SK-N-MC (cell line): Measurements from ENCODE around the gene ITPA.
"Not testable (repeated sequence)": the region's sequence is repeated elsewhere in the genome, so short reads cannot be mapped to it uniquely, and the experiment has no call there.

Experiments
- DNase-seq: peaks from one replicate; pipeline ENCODE4 v3.0.0-alpha.2; 2011; ENCODE audit warnings: low read depth, low spot score
- H3K27ac ChIP-seq: fragments of 200-600 bp; sonication (generic); 2 replicates; pipeline ENCODE4 v1.5.1; 2016; ENCODE audit warnings: mixed run types
- H3K36me3 ChIP-seq: fragments of 200-600 bp; sonication (generic); 2 replicates; pipeline ENCODE4 v1.6.1; 2017; ENCODE audit warnings: antibody characterized with exemption, low read length, mixed read lengths; ENCODE audit not compliant: insufficient read depth
- H3K4me3 ChIP-seq: fragments of 200-600 bp; sonication (generic); 2 replicates; pipeline ENCODE4 v1.5.1; 2016
- H3K9ac ChIP-seq: fragments of 200-600 bp; sonication (generic); 2 replicates; pipeline ENCODE4 v1.8.0; 2017; ENCODE audit warnings: mixed run types, mixed read lengths; ENCODE audit not compliant: insufficient read length
- H3K9me3 ChIP-seq: fragments of 200-600 bp; sonication (generic); 2 replicates; pipeline ENCODE4 v1.6.1; 2017; ENCODE audit warnings: low read depth, mild to moderate bottlenecking, antibody characterized with exemption, low read length, moderate library complexity, mixed read lengths
- EZH2 ChIP-seq: fragments of 200-600 bp; sonication (generic); IDR thresholded peaks from one replicate; pipeline ENCODE4 v1.6.1; 2017; ENCODE audit warnings: antibody characterized with exemption
- FOXP2 ChIP-seq: optimal IDR thresholded peaks from 2 replicates; pipeline ENCODE3; 2011; ENCODE audit warnings: mild to moderate bottlenecking, moderate library complexity; ENCODE audit not compliant: insufficient read depth; ENCODE audit errors: extremely low read length, control extremely low read depth
- POLR2AphosphoS5 ChIP-seq: IDR thresholded peaks from 2 replicates; pipeline ENCODE4 v1.6.1; 2012; ENCODE audit warnings: mild to moderate bottlenecking, low read depth, low read length, borderline replicate concordance

Gene ITPA

GRCh38 chr20:3204124-3204794, 5.0 kb upstream of the ITPA start, which contains the start of gene DDRGK1:
Gene DDRGK1, minus strand, starts transcription at chr20:3204682. Its CDS starts 55 bp downstream, at chr20:3204627.
- TF ChIP-seq POLR2AphosphoS5 (peak; percentile 97), EZH2 (no peak)
- peak within 1 kb of the TSS; percentile 70 for H3K27ac ChIP-seq
- DNase-seq, result peak; percentile 55
- no peaks in the 10 kb centered on the region for H3K9me3 ChIP-seq
- H3K9ac ChIP-seq, result peak within 1 kb of the TSS; percentile 91
- H3K4me3 ChIP-seq, result peak within 1 kb of the TSS; percentile 95
- H3K36me3 ChIP-seq, result peaks cover 23% of the 10 kb centered on the region; the same call in 1 of the 2 replicates

- no peak for TF ChIP-seq POLR2AphosphoS5
- TF ChIP-seq EZH2, result no peak
- no peak for TF ChIP-seq FOXP2
- H3K27ac ChIP-seq, result peak overlapping the region; percentile 57; the same call in 1 of the 2 replicates
- H3K36me3 ChIP-seq, result peaks cover 8% of the 10 kb centered on the region
- H3K9me3 ChIP-seq, result no peaks in the 10 kb centered on the region
- H3K4me3 ChIP-seq, result peak overlapping the region; percentile 88
- H3K9ac ChIP-seq, result peak overlapping the region; percentile 90
- no peak for DNase-seq
Observed at GRCh38 chr20:3208786-3209256, 477 bp upstream of the ITPA start.

- Histone ChIP-seq H3K9me3 (no peaks in the 10 kb centered on the region), H3K9ac (peak overlapping the region; percentile 90), H3K4me3 (peak overlapping the region; percentile 88), H3K36me3 (peaks cover 14% of the 10 kb centered on the region), H3K27ac (peak overlapping the region; percentile 9; the same call in 1 of the 2 replicates)
- DNase-seq, result no peak
- TF ChIP-seq FOXP2 (no peak), EZH2 (no peak), POLR2AphosphoS5 (no peak)
Observed at GRCh38 chr20:3209946-3210317, 634 bp downstream of the ITPA start.

- no peaks in the 10 kb centered on the region for H3K9me3 ChIP-seq
- no peak for TF ChIP-seq POLR2AphosphoS5
- TF ChIP-seq EZH2, result no peak
- no peak for TF ChIP-seq FOXP2
- DNase-seq, result no peak
- no peak overlapping the region for H3K27ac ChIP-seq
- H3K4me3 ChIP-seq, result peak overlapping the region; percentile 88
- peaks cover 18% of the 10 kb centered on the region for H3K36me3 ChIP-seq
- H3K9ac ChIP-seq, result peak overlapping the region; percentile 90
Observed at GRCh38 chr20:3210346-3210745, 1.0 kb downstream of the ITPA start.

- no peak overlapping the region for H3K27ac ChIP-seq
- no peak overlapping the region for H3K4me3 ChIP-seq
- no peak for DNase-seq
- TF ChIP-seq POLR2AphosphoS5 (no peak), EZH2 (no peak), FOXP2 (no peak)
- H3K36me3 ChIP-seq, result peaks cover 20% of the 10 kb centered on the region
- no peak overlapping the region for H3K9ac ChIP-seq
- no peaks in the 10 kb centered on the region for H3K9me3 ChIP-seq
Observed at GRCh38 chr20:3213226-3213625, 3.9 kb downstream of the ITPA start.

- H3K9me3 ChIP-seq, H3K4me3 ChIP-seq, H3K9ac ChIP-seq, DNase-seq, H3K27ac ChIP-seq: not testable (repeated sequence)
- H3K36me3 ChIP-seq, result peaks cover 23% of the 10 kb centered on the region
Observed at GRCh38 chr20:3215359-3215917, 6.1 kb downstream of the ITPA start.

- Histone ChIP-seq H3K27ac (no peak overlapping the region), H3K9ac (no peak overlapping the region), H3K36me3 (peaks cover 36% of the 10 kb centered on the region), H3K4me3 (no peak overlapping the region), H3K9me3 (no peaks in the 10 kb centered on the region)
- no peak for DNase-seq
- TF ChIP-seq EZH2, result no peak
- TF ChIP-seq POLR2AphosphoS5, result no peak; the same call in 1 of the 2 replicates
- no peak for TF ChIP-seq FOXP2
Observed at GRCh38 chr20:3218307-3218988, 9.2 kb downstream of the ITPA start.

GRCh38 chr20:3221398-3222226, 12.3 kb downstream of the ITPA start:
- DNase-seq, result no peak
- TF ChIP-seq FOXP2, result no peak
- TF ChIP-seq POLR2AphosphoS5, result no peak
- TF ChIP-seq EZH2, result no peak
- H3K36me3 ChIP-seq, result peaks cover 19% of the 10 kb centered on the region; the same call in 1 of the 2 replicates
- H3K9ac ChIP-seq, result no peak overlapping the region
- H3K27ac ChIP-seq, result no peak overlapping the region
- no peaks in the 10 kb centered on the region for H3K9me3 ChIP-seq
- H3K4me3 ChIP-seq, result no peak overlapping the region
